Measurements from ENCODE around the gene RCOR1.

Gene RCOR1

GRCh38 chr14:102731871-102732800 lies 139.7 kb downstream of the RCOR1 start:
- no peak overlapping the region for H3K4me3 Mint-ChIP-seq
- H3K27me3 Mint-ChIP-seq, result no peaks in the 10 kb centered on the region
- H3K36me3 Mint-ChIP-seq, result peaks cover 10% of the 10 kb centered on the region
- no peaks in the 10 kb centered on the region for H3K4me1 Mint-ChIP-seq
- CTCF ChIA-PET, result no interaction called here
- no peaks in the 10 kb centered on the region for H3K9me3 Mint-ChIP-seq
- no peak overlapping the region for H3K27ac Mint-ChIP-seq
- no peak for DNase-seq

DNA sequence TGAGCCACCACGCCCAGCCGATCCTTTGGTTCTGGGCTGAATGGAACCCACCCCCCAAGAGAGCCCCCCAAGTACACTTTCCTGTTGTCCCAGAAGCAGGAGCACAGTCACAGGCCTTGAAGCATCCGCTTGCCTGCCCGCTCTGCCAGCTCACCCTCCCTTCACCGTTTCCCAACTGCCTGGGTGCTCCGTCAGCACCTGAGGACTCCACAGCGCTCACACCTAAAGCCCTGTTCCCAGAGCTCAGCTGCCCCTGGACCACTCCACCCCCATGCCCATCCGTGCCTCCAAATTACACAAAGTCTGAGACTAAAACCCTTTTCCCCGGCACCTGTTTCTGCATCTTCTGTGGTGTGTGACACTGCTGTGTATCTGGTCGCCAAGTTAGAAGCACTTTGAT lies 140.5 kb downstream of the RCOR1 start:
- Mint-ChIP-seq H3K4me1 (no peaks in the 10 kb centered on the region), H3K9me3 (no peaks in the 10 kb centered on the region), H3K36me3 (peaks cover 5% of the 10 kb centered on the region), H3K27me3 (no peaks in the 10 kb centered on the region), H3K27ac (no peak overlapping the region), H3K4me3 (no peak overlapping the region)
- no peak for DNase-seq
- CTCF ChIA-PET, result no interaction called here

DNA sequence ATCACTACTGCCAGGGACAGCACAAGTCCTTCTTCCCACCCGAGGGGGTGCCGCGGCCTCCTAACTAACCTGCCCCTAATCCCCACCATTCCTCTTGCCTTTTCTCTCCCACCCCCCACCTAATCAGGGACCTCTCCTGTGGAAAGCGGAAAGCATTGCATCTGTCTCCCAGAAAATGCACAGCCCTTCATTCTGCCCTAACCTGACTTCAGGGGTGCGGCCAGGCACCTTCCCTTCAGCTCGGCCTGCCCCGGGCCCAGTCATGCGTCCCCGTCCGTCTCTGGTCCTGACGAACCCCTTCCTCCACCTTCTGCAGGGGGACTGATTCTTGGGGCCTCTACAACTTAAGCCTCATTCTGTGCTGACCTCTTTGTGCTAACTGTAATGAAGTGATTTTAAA lies 140.9 kb downstream of the RCOR1 start:
- Mint-ChIP-seq H3K4me3 (no peak overlapping the region), H3K36me3 (peaks cover 3% of the 10 kb centered on the region), H3K9me3 (no peaks in the 10 kb centered on the region), H3K4me1 (no peaks in the 10 kb centered on the region), H3K27ac (no peak overlapping the region), H3K27me3 (no peaks in the 10 kb centered on the region)
- CTCF ChIA-PET, result no interaction called here
- no peak for DNase-seq

- CTCF ChIA-PET, result interaction anchor here (1.6 kb wide), 1 partner anchor 39 kb away, joined by 5 read pairs; no protein-coding TSS in a partner anchor
- H3K36me3 Mint-ChIP-seq, result no peaks in the 10 kb centered on the region
- H3K4me3 Mint-ChIP-seq, result no peak overlapping the region
Measured at GRCh38 chr14:102734436-102734835, 142.0 kb downstream of the RCOR1 start.

GRCh38 chr14:102736956-102737355 lies 144.5 kb downstream of the RCOR1 start:
- no peak overlapping the region for H3K4me3 Mint-ChIP-seq
- no peak for DNase-seq
- no peaks in the 10 kb centered on the region for H3K4me1 Mint-ChIP-seq
- H3K36me3 Mint-ChIP-seq, result peaks cover 1% of the 10 kb centered on the region
- CTCF ChIA-PET, result no interaction called here
- H3K27me3 Mint-ChIP-seq, result no peaks in the 10 kb centered on the region
- no peak overlapping the region for H3K27ac Mint-ChIP-seq
- H3K9me3 Mint-ChIP-seq, result peaks cover 1% of the 10 kb centered on the region

More at GRCh38 chr14:102734436-102734835, 142.0 kb downstream of the RCOR1 start:
- DNase-seq, result no peak
- no peaks in the 10 kb centered on the region for H3K27me3 Mint-ChIP-seq
- H3K27ac Mint-ChIP-seq, result no peak overlapping the region
- H3K9me3 Mint-ChIP-seq, result no peaks in the 10 kb centered on the region
- H3K4me1 Mint-ChIP-seq, result no peaks in the 10 kb centered on the region

DNA sequence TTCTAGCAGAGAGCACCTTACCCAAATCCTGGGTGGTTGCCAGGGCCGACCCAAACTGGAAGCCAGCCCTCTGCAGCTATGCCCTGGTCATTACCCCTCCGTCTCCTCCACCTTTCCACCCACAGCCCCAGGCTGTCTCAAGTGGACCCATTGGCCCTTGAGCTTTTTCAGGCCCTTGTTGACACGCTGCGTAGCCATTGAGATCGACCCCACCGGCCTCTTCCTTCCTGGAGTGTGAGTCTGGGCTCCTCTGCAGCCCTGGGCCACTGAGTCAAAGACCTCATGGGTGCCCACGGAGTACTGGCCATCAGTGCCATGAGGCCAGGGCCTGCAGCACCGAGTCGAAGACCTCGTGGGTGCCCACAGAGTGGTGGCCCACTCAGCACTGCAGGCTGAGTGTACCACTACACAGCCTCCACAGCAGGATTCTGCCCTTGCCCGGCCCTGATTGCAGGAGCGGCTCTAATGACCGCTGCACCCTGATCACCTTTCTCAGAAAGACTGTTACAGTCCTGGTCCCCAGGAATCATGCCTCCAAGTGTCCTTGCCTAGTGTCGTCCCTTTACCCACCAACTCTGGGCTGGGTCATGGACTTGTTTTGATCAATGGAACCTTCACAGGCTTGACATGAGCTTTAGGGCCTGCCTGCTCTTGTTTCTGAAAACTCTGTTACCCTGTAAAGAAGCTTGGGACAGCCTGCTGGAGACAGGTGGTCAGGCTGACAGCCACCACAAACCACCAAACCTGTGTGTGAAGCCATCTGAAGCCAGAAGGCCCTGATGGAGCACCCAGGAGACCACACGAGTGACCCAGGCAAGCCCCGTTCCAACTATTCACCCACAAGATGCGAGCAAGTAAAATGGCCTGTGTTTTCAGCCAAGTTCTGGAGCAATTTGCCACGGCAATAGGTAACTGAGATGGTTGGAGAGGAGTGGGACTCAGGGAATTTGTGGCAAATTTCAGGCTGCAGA lies 145.2 kb downstream of the RCOR1 start:
- DNase-seq, result no peak
- H3K36me3 Mint-ChIP-seq, result peaks cover 1% of the 10 kb centered on the region
- no peaks in the 10 kb centered on the region for H3K4me1 Mint-ChIP-seq
- H3K27me3 Mint-ChIP-seq, result no peaks in the 10 kb centered on the region
- peaks cover 3% of the 10 kb centered on the region for H3K9me3 Mint-ChIP-seq
- H3K27ac Mint-ChIP-seq, result no peak overlapping the region
- H3K4me3 Mint-ChIP-seq, result no peak overlapping the region
- CTCF ChIA-PET, result no interaction called here

DNA sequence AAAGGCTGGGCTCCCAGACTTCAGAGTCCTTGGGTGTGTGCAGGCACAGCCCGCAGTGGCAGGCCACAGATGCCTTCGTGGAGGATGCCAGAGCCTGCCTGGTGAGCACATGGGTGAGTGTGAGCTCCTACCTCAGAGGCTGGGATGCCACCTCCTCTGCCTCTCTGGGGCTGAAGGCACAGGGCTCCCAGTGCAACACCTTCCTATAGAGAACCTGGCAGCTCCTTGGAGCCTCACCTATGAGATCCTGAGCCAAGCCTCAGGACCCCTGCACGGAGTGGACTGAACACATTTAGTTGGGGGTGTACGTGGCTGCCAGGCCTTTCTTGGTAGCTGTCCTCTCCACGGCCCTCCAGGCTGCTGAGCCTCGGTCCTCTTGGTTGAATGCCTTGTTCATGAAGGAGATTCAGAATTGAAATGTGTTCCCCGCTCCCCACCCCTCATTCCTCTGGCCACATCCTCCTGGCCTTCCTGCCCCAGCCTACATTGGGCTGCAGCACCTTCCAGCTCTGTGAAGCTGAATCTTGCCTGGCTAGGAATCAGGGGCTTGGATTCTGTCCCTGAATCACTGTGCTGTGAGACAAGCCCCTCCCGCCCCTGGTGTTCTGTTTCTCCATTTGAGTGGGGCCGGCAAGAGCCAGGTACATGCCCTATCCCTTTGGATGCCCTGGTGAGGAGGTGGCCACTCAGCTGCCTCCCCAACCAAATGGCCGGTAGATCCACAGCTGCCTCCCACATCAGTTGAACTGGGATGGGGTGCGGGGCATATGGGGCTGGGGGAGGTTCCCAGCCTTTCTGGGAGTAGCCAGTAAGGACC lies 146.1 kb downstream of the RCOR1 start:
- CTCF ChIA-PET, result no interaction called here
- Mint-ChIP-seq H3K4me1 (no peaks in the 10 kb centered on the region), H3K27me3 (no peaks in the 10 kb centered on the region), H3K9me3 (peaks cover 4% of the 10 kb centered on the region), H3K27ac (no peak overlapping the region), H3K4me3 (no peak overlapping the region), H3K36me3 (peaks cover 3% of the 10 kb centered on the region)
- DNase-seq, result no peak

GRCh38 chr14:102739190-102739469 lies 146.7 kb downstream of the RCOR1 start:
- no peaks in the 10 kb centered on the region for H3K27me3 Mint-ChIP-seq
- no peak for DNase-seq
- peaks cover 4% of the 10 kb centered on the region for H3K9me3 Mint-ChIP-seq
- no peak overlapping the region for H3K4me3 Mint-ChIP-seq
- CTCF ChIA-PET, result no interaction called here
- no peak overlapping the region for H3K27ac Mint-ChIP-seq
- H3K36me3 Mint-ChIP-seq, result peaks cover 3% of the 10 kb centered on the region
- no peaks in the 10 kb centered on the region for H3K4me1 Mint-ChIP-seq

- Mint-ChIP-seq H3K27ac (no peak overlapping the region), H3K36me3 (peaks cover 3% of the 10 kb centered on the region), H3K4me1 (no peaks in the 10 kb centered on the region), H3K27me3 (no peaks in the 10 kb centered on the region), H3K9me3 (peaks cover 4% of the 10 kb centered on the region), H3K4me3 (no peak overlapping the region)
- DNase-seq, result no peak
- CTCF ChIA-PET, result no interaction called here
Measured at GRCh38 chr14:102746634-102747438, 154.4 kb downstream of the RCOR1 start.

DNA sequence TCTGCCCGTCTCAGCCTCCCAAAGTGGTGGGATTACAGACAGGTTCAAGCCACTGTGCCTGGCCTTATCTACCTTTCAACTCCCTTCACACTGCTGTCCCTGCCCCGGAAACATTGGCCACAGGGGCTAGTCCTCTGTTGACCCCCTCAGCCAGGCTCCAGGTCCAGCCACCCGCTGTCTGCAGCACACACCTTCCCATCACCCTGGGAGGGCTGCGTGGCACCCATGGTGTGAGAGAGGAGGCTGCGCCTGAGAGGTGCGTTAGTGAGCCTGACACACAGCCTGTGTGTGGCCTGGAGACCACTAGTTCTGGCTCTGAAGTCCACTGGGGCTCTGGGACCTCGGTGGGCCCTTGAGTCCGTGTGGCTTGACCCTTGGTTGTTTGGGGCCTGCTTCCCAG lies 156.4 kb downstream of the RCOR1 start:
- no peak overlapping the region for H3K4me3 Mint-ChIP-seq
- no peak for DNase-seq

DNA sequence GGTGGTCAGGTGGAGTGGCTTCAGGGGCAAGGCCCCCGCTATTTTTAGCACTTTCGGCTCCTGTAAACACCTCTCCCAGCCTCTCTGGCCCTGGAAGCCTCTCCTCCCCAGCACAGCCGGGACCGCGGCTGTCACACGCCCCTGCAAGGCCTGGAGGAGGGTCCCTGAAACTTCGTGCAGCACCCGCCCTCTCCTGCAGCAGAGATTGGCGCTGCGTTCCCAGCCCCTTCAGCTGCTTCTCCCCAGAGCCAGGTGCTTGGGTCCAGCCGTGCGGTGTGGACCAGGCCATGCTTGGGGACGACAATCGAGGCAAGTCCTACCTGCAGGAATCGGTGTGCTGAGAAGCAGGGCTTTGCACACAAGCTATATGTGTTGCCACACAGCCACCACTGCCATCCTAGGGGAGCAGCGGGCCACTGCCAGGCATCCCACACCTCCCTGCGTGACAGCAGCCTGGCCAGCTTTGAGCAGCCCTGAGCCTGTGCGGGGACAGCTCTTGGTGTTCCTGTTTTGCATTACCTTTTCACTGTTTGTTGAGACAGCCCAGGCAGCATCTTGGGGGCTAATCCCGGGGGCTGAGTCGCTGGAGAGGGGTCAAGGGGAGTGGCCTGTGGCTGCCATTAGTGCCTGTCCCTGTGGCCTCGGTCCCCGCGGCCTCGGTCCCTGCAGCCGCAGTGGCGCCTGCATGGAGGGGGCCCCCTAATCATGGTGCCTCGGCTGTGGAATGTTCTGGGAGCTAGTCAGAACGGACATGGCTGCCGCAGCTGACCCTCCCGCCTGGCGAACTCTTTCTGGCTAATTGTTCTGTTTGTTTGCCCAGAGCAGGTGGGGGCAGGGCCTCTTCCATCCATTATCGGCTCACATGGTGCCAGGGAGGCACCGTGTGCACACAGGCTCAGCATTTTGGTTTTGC lies 157.2 kb downstream of the RCOR1 start:
- no peaks in the 10 kb centered on the region for H3K27me3 Mint-ChIP-seq
- no peaks in the 10 kb centered on the region for H3K9me3 Mint-ChIP-seq
- H3K36me3 Mint-ChIP-seq, result no peaks in the 10 kb centered on the region
- H3K4me3 Mint-ChIP-seq, result no peak overlapping the region
- H3K27ac Mint-ChIP-seq, result no peak overlapping the region
- CTCF ChIA-PET, result no interaction called here
- no peaks in the 10 kb centered on the region for H3K4me1 Mint-ChIP-seq
- DNase-seq, result no peak

More for the DNA sequence above, 156.4 kb downstream of the RCOR1 start:
- Mint-ChIP-seq H3K27ac (no peak overlapping the region), H3K4me1 (no peaks in the 10 kb centered on the region), H3K36me3 (no peaks in the 10 kb centered on the region), H3K27me3 (no peaks in the 10 kb centered on the region), H3K9me3 (no peaks in the 10 kb centered on the region)
- CTCF ChIA-PET, result no interaction called here

GRCh38 chr14:102750376-102750775 lies 157.9 kb downstream of the RCOR1 start:
- Mint-ChIP-seq H3K4me1 (no peaks in the 10 kb centered on the region), H3K9me3 (no peaks in the 10 kb centered on the region), H3K27me3 (no peaks in the 10 kb centered on the region), H3K4me3 (no peak overlapping the region), H3K36me3 (no peaks in the 10 kb centered on the region), H3K27ac (no peak overlapping the region)
- CTCF ChIA-PET, result interaction anchor here (0.9 kb wide), 1 partner anchor 56 kb away, joined by 3 read pairs; no protein-coding TSS in a partner anchor
- DNase-seq, result no peak

DNA sequence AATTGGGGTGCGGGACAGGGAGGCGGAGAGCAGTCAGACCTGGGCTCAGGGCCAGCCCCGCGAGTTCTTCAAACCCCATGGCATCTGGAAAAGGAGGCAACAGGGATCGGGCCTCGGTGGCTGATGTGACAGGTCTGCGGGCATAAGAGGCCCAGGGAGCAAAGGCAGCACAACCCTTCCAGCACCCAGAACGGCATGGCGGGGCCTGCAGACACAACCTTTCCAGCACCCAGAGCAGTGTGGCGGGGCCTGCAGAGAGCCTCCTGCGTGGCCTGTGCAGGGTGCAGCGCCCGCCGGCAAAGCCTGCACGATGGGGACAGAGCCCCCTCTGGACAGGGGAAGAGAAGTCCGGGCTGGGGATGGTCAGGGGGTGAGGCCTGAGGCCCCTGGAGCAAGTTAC lies 158.6 kb downstream of the RCOR1 start:
- H3K9me3 Mint-ChIP-seq, result no peaks in the 10 kb centered on the region
- no peak overlapping the region for H3K27ac Mint-ChIP-seq
- CTCF ChIA-PET, result interaction anchor here (0.6 to 0.9 kb wide), 2 partner anchors 54 to 56 kb away, joined by 3 read pairs; no protein-coding TSS in a partner anchor
- H3K36me3 Mint-ChIP-seq, result no peaks in the 10 kb centered on the region
- no peaks in the 10 kb centered on the region for H3K27me3 Mint-ChIP-seq
- no peak overlapping the region for H3K4me3 Mint-ChIP-seq
- no peaks in the 10 kb centered on the region for H3K4me1 Mint-ChIP-seq
- DNase-seq, result no peak
